Esophagus muscularis mucosa (tissue), 4 donors: ENCODE results near the gene WWOX. TPM values are rescaled to one million over a fixed set of nuclear protein-coding genes. Genes with fewer than 3 reads are reported as not detected.

Experiments
- DNase-seq: peaks from one replicate; pipeline ENCODE4 v3.0.0-alpha.2; 2017; ENCODE audit errors: extremely low spot score
- H3K27ac ChIP-seq, 4 donors: fragments of 200-600 bp; sonication (generic); replicated peaks in 1 of 4; 1 replicate in 3 of 4; 2 replicates in 1 of 4; pipeline ENCODE4 v1.5.1; 2016 to 2019; ENCODE audit warnings: mild to moderate bottlenecking in 1 of 4
- H3K27me3 ChIP-seq, 4 donors: fragments of 200-600 bp; sonication (generic); one replicate each; pipeline versions ENCODE4 v1.5.1 to v1.6.0; 2016 to 2019
- H3K36me3 ChIP-seq, 4 donors: fragments of 200-600 bp; sonication (generic); one replicate each; pipeline ENCODE4 v1.5.1; 2016 to 2019
- H3K4me1 ChIP-seq, 4 donors: fragments of 200-600 bp; sonication (generic); one replicate each; pipeline ENCODE4 v1.5.1; 2016 to 2019
- H3K4me3 ChIP-seq, 4 donors: fragments of 200-600 bp; sonication (generic); 1 replicate in 2 of 4; 2 replicates in 2 of 4; pipeline ENCODE4 v1.5.1; 2016 to 2019; ENCODE audit warnings: mild to moderate bottlenecking in 4 of 4, moderate library complexity in 1 of 4
- H3K9me3 ChIP-seq, 4 donors: fragments of 200-600 bp; sonication (generic); 1 replicate in 3 of 4; 2 replicates in 1 of 4; pipeline ENCODE4 v1.5.1; 2016 to 2019
- CTCF ChIP-seq, 3 experiments: fragments of 200-600 bp in 2 of 3; fragments of 450-650 bp in 1 of 3; sonication (generic) in 2 of 3; IDR thresholded peaks; one replicate each; pipeline ENCODE4 v1.5.1; 2017 to 2019; ENCODE audit warnings: antibody characterized with exemption in 3 of 3, mild to moderate bottlenecking in 2 of 3, moderate library complexity in 1 of 3
- EP300 ChIP-seq: sonication (generic); formaldehyde crosslinking; IDR thresholded peaks from one replicate; pipeline ENCODE4 v1.6.1; 2017; ENCODE audit warnings: antibody characterized with exemption
- POLR2A ChIP-seq: fragments of 450-650 bp; IDR thresholded peaks from one replicate; pipeline ENCODE4 v1.6.1; 2017; ENCODE audit warnings: antibody characterized with exemption, moderate library complexity, mild to moderate bottlenecking, low read depth
- POLR2AphosphoS5 ChIP-seq, 2 donors: sonication (generic); formaldehyde crosslinking; IDR thresholded peaks; one replicate each; pipeline ENCODE4 v1.6.1; 2017; ENCODE audit warnings: antibody characterized with exemption in 2 of 2
- WGBS: methylation state at CpG from one replicate; pipeline ENCODE4 v1.1.5; 2018; 5-methylcytosine and 5-hydroxymethylcytosine counted together
- intact Hi-C: fragments of 100-400 bp; cut with DNase I; formaldehyde crosslinking; loops from one replicate; pipeline ENCODE4 v1.15.1; 2023
- total RNA-seq, 4 donors: library from RNA; depleted of rRNA; stranded (reverse); fragments of >200 nt; gene quantifications; one replicate each; pipeline versions ENCODE4 v1.1.0 to v1.2.1, GENCODE V29; 2016

The WWOX gene
- total RNA-seq, 4 donors from 2014 or later = 14.4 to 27.8 (median 15.4) TPM

GRCh38 chr16:78659216-78659615 is 559.8 kb downstream of the WWOX start:
- intact Hi-C loops = no loop called here
- Histone ChIP-seq H3K36me3 (no peaks in the 10 kb centered on the region), H3K4me1 (no peaks in the 10 kb centered on the region), H3K4me3 (no peak overlapping the region), H3K27ac (no peak overlapping the region), H3K9me3 (no peaks in the 10 kb centered on the region), H3K27me3 (no peaks in the 10 kb centered on the region)
- DNase-seq = no peak
- no peak for TF ChIP-seq CTCF (IDR thresholded peaks at IDR 0.05)
- TF ChIP-seq EP300 = no peak
- no peak for TF ChIP-seq POLR2A
- no peak for TF ChIP-seq POLR2AphosphoS5 (IDR thresholded peaks at IDR 0.05)
- WGBS = 81% methylated on average over 9 of the region's 9 CpGs

GRCh38 chr16:78659668-78660217 is 560.3 kb downstream of the WWOX start:
- no peak overlapping the region for H3K4me3 ChIP-seq
- no peaks in the 10 kb centered on the region for H3K36me3 ChIP-seq
- intact Hi-C loops = no loop called here
- no peaks in the 10 kb centered on the region for H3K27me3 ChIP-seq
- no peak overlapping the region for H3K27ac ChIP-seq
- 60% methylated on average over 3 of the region's 3 CpGs for WGBS
- no peak for DNase-seq
- no peaks in the 10 kb centered on the region for H3K4me1 ChIP-seq
- TF ChIP-seq CTCF (IDR thresholded peaks at IDR 0.05) = no peak
- no peak for TF ChIP-seq EP300
- no peak for TF ChIP-seq POLR2A
- no peak for TF ChIP-seq POLR2AphosphoS5 (IDR thresholded peaks at IDR 0.05)
- H3K9me3 ChIP-seq = no peaks in the 10 kb centered on the region

- intact Hi-C loops = no loop called here
- no peaks in the 10 kb centered on the region for H3K4me1 ChIP-seq
- H3K27ac ChIP-seq = no peak overlapping the region
- no peak overlapping the region for H3K4me3 ChIP-seq
- H3K36me3 ChIP-seq = no peaks in the 10 kb centered on the region
- no peaks in the 10 kb centered on the region for H3K9me3 ChIP-seq
- H3K27me3 ChIP-seq = no peaks in the 10 kb centered on the region
- DNase-seq = no peak
- no peak for TF ChIP-seq CTCF (IDR thresholded peaks at IDR 0.05)
- TF ChIP-seq POLR2AphosphoS5 (IDR thresholded peaks at IDR 0.05) = no peak
- no peak for TF ChIP-seq POLR2A
- no peak for TF ChIP-seq EP300
- WGBS = 84% methylated on average over 1 of the region's 1 CpG
Measured at GRCh38 chr16:78660795-78661194, 561.3 kb downstream of the WWOX start.

- TF ChIP-seq EP300 (no peak), POLR2AphosphoS5 (IDR thresholded peaks at IDR 0.05) (no peak), CTCF (IDR thresholded peaks at IDR 0.05) (no peak), POLR2A (no peak)
- DNase-seq = no peak
- WGBS = 97% methylated on average over 5 of the region's 5 CpGs
- no peaks in the 10 kb centered on the region for H3K27me3 ChIP-seq
- no peak overlapping the region for H3K4me3 ChIP-seq
- intact Hi-C loops = no loop called here
- no peaks in the 10 kb centered on the region for H3K4me1 ChIP-seq
- no peaks in the 10 kb centered on the region for H3K36me3 ChIP-seq
- no peak overlapping the region for H3K27ac ChIP-seq
- no peaks in the 10 kb centered on the region for H3K9me3 ChIP-seq
Measured at GRCh38 chr16:78663690-78664089, 564.2 kb downstream of the WWOX start.
